ENCODE results near the gene ELF1. TPM values are rescaled to one million over a fixed set of nuclear protein-coding genes. Genes with fewer than 3 reads are reported as not detected.

Gene ELF1
- total and polyA plus RNA-seq, 2 of the 4 experiments (the other 2 are of a cell fraction), result 25.4 to 27.6 TPM

GRCh38 chr13:40958655-40959054, 60.5 kb downstream of the ELF1 start:
- Histone ChIP-seq H3K27me3 (ENCODE audit: control insufficient read depth, insufficient read depth, low read length) (no peaks in the 10 kb centered on the region), H3K36me3 (ENCODE audit: control insufficient read depth, insufficient read depth, low read length) (peaks cover 13% of the 10 kb centered on the region), H2AFZ (replicated peaks; ENCODE audit: low read length, poor library complexity) (no peak overlapping the region), H3K4me2 (ENCODE audit: low read depth, low read length) (no peak overlapping the region), H2BK5ac (ENCODE audit: low read depth, low read length, poor library complexity, severe bottlenecking) (no peak overlapping the region), H3K9me3 (ENCODE audit: control insufficient read depth, insufficient read depth, low read length) (no peaks in the 10 kb centered on the region), H2BK120ac (ENCODE audit: low read depth, low read length) (no peak overlapping the region), H3K9ac (ENCODE audit: low read depth, low read length) (no peak overlapping the region), H3K27ac (ENCODE audit: insufficient read depth, low read length) (no peak overlapping the region), H3K9me1 (ENCODE audit: insufficient read depth, low read length) (peaks cover 7% of the 10 kb centered on the region), H4K5ac (ENCODE audit: low read depth, low read length) (no peak overlapping the region), H3K4ac (ENCODE audit: low read depth, low read length) (no peak overlapping the region), H3K14ac (replicated peaks; ENCODE audit: low read depth, low read length) (no peak overlapping the region), H4K91ac (ENCODE audit: insufficient read depth, low read depth, low read length) (no peak overlapping the region), H3K4me1 (ENCODE audit: control insufficient read depth, insufficient read depth, low read length) (no peaks in the 10 kb centered on the region), H3K56ac (ENCODE audit: extremely low read depth, insufficient read depth, low read length) (no peak overlapping the region), H3K23ac (ENCODE audit: low read depth, low read length) (no peak overlapping the region), H4K20me1 (ENCODE audit: insufficient read depth, low read length) (peaks cover 9% of the 10 kb centered on the region; the same call in 1 of the 2 replicates), H2BK20ac (ENCODE audit: low read depth, low read length) (no peak overlapping the region), H2AK5ac (ENCODE audit: low read depth, low read length) (no peak overlapping the region), H3K18ac (ENCODE audit: low read depth, low read length) (no peak overlapping the region), H3K4me3 (ENCODE audit: insufficient read depth, low read depth, low read length) (no peak overlapping the region), H4K8ac (ENCODE audit: low read depth in 2 of 2, low read length in 2 of 2) (no peak overlapping the region), H3K79me1 (ENCODE audit: low read depth in 1 of 2, low read length in 2 of 2) (peaks cover 19 to 33% of the 10 kb centered on the region in 2 experiments), H2BK15ac (ENCODE audit: low read depth, low read length) (no peak overlapping the region), H2AK9ac (replicated peaks; ENCODE audit: low read depth, low read length, poor library complexity) (peak overlapping the region; percentile 5)
- CTCF ChIA-PET, result no interaction called here
- intact Hi-C loops (cut with micrococcal nuclease), result no loop called here
- POLR2A ChIA-PET (ENCODE audit: unreplicated experiment), result no interaction called here
- ATAC-seq (ENCODE audit: low read depth) (no peak), DNase-seq (no peak)
- WGBS, 2 experiments (ENCODE audit: extremely low coverage in 2 of 2, insufficient read length in 1 of 2), result 100% methylated on average over 2 of the region's 5 CpGs; no CpG with 5 or more reads in 1 of the 2 experiments
- TF ChIP-seq RFX5 (IDR thresholded peaks at IDR 0.05; ENCODE audit: low read depth, low read length) (no peak), CEBPB (IDR thresholded peaks at IDR 0.05; ENCODE audit: low read depth, low read length) (no peak), RCOR1 (IDR thresholded peaks at IDR 0.05; ENCODE audit: insufficient replicate concordance, low read length) (no peak), ELK1 (IDR thresholded peaks at IDR 0.05; ENCODE audit: borderline replicate concordance, low read depth, low read length) (no peak), MAZ (IDR thresholded peaks at IDR 0.05; ENCODE audit: borderline replicate concordance, low read depth, low read length) (no peak)
- TF ChIP-seq, protein P1, sequence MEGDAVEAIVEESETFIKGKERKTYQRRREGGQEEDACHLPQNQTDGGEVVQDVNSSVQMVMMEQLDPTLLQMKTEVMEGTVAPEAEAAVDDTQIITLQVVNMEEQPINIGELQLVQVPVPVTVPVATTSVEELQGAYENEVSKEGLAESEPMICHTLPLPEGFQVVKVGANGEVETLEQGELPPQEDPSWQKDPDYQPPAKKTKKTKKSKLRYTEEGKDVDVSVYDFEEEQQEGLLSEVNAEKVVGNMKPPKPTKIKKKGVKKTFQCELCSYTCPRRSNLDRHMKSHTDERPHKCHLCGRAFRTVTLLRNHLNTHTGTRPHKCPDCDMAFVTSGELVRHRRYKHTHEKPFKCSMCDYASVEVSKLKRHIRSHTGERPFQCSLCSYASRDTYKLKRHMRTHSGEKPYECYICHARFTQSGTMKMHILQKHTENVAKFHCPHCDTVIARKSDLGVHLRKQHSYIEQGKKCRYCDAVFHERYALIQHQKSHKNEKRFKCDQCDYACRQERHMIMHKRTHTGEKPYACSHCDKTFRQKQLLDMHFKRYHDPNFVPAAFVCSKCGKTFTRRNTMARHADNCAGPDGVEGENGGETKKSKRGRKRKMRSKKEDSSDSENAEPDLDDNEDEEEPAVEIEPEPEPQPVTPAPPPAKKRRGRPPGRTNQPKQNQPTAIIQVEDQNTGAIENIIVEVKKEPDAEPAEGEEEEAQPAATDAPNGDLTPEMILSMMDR (conservative IDR thresholded peaks at IDR 0.05; ENCODE audit: low read depth, low read length), result no peak
- dilution Hi-C loops (cut with HindIII; ENCODE audit: low sequenced_read_pairs, unreplicated experiment), result no loop called here
- BruUV-seq (replicated peaks), result no TSS peak
- in situ Hi-C loops (cut with MboI; ENCODE audit: low sequenced_read_pairs), result no loop called here
